Vagina (tissue), 2 donors: ENCODE data around the gene CCSER2. TPM values are rescaled to one million over a fixed set of nuclear protein-coding genes. Genes with fewer than 3 reads are reported as not detected.
A peak's percentile ranks its signal among the peaks of the same experiment; 100 is the strongest.

ENCODE experiments used
- DNase-seq, 2 donors: peaks; one replicate each; pipeline ENCODE4 v3.0.0-alpha.2; 2017; ENCODE audit errors: extremely low spot score in 2 of 2
- H3K27ac ChIP-seq: fragments of 200-600 bp; sonication (generic); one replicate; pipeline ENCODE4 v1.5.1; 2019
- H3K27me3 ChIP-seq: fragments of 200-600 bp; sonication (generic); one replicate; pipeline ENCODE4 v1.5.1; 2019
- H3K36me3 ChIP-seq, 2 donors: fragments of 200-600 bp; sonication (generic); one replicate each; pipeline ENCODE4 v1.5.1; 2017 to 2019
- H3K4me1 ChIP-seq: fragments of 200-600 bp; sonication (generic); one replicate; pipeline ENCODE4 v1.5.1; 2019
- H3K4me3 ChIP-seq, 2 donors: fragments of 200-600 bp; sonication (generic); 1 replicate in 1 of 2; 2 replicates in 1 of 2; pipeline ENCODE4 v1.5.1; 2016 to 2019
- H3K9me3 ChIP-seq: fragments of 200-600 bp; sonication (generic); one replicate; pipeline ENCODE4 v1.5.1; 2019
- CTCF ChIP-seq, 3 experiments: fragments of 450-650 bp in 2 of 3; fragments of 200-600 bp in 1 of 3; sonication (generic) in 1 of 3; IDR thresholded peaks; one replicate each; pipeline ENCODE4 v1.5.1; 2017 to 2019; ENCODE audit warnings: antibody characterized with exemption in 3 of 3, mild to moderate bottlenecking in 2 of 3, moderate library complexity in 2 of 3
- POLR2A ChIP-seq, 2 donors: fragments of 450-650 bp; IDR thresholded peaks; one replicate each; pipeline ENCODE4 v1.6.1; 2017; ENCODE audit warnings: antibody characterized with exemption in 2 of 2, mild to moderate bottlenecking in 2 of 2, moderate library complexity in 2 of 2
- POLR2AphosphoS5 ChIP-seq, 2 donors: sonication (generic); formaldehyde crosslinking; IDR thresholded peaks; one replicate each; pipeline ENCODE4 v1.9.0; 2017; ENCODE audit warnings: antibody characterized with exemption in 2 of 2, mild to moderate bottlenecking in 2 of 2, low read depth in 1 of 2; ENCODE audit not compliant: insufficient read depth in 1 of 2
- intact Hi-C: fragments of 100-400 bp; cut with DNase I; formaldehyde crosslinking; loops from one replicate; pipeline ENCODE4 v1.15.1; 2023
- total RNA-seq: library from RNA; depleted of rRNA; stranded (reverse); fragments of >200 nt; gene quantifications from one replicate; pipeline ENCODE4 v1.2.3, GENCODE V29; 2016

CCSER2 gene
- total RNA-seq, 1 donor from 2014 or later = 62.1 TPM

- Histone ChIP-seq H3K36me3 (no peaks in the 10 kb centered on the region), H3K27me3 (no peaks in the 10 kb centered on the region), H3K4me3 (no peak overlapping the region), H3K4me1 (peaks cover 14% of the 10 kb centered on the region), H3K9me3 (no peaks in the 10 kb centered on the region), H3K27ac (no peak overlapping the region)
- DNase-seq = no peak
- intact Hi-C loops = no loop called here
- no peak for TF ChIP-seq POLR2A (IDR thresholded peaks at IDR 0.05)
- no peak for TF ChIP-seq POLR2AphosphoS5 (IDR thresholded peaks at IDR 0.05; ENCODE audit: insufficient read depth in 1 of 2, low read depth in 1 of 2)
- TF ChIP-seq CTCF (IDR thresholded peaks at IDR 0.05) = no peak
These were observed 67.2 kb downstream of the CCSER2 start for GRCh38 chr10:84395581-84395980.

- H3K4me1 ChIP-seq = peaks cover 14% of the 10 kb centered on the region
- TF ChIP-seq POLR2A (IDR thresholded peaks at IDR 0.05) = no peak
- TF ChIP-seq POLR2AphosphoS5 (IDR thresholded peaks at IDR 0.05; ENCODE audit: insufficient read depth in 1 of 2, low read depth in 1 of 2) = no peak
- TF ChIP-seq CTCF (IDR thresholded peaks at IDR 0.05) = no peak
- H3K9me3 ChIP-seq = no peaks in the 10 kb centered on the region
- DNase-seq = no peak
- no peaks in the 10 kb centered on the region for H3K36me3 ChIP-seq
- no peak overlapping the region for H3K4me3 ChIP-seq
- intact Hi-C loops = no loop called here
- no peaks in the 10 kb centered on the region for H3K27me3 ChIP-seq
- no peak overlapping the region for H3K27ac ChIP-seq
These were observed 69.4 kb downstream of the CCSER2 start for GRCh38 chr10:84397735-84398144.

GRCh38 chr10:84398696-84399095 lies 70.3 kb downstream of the CCSER2 start:
- Histone ChIP-seq H3K4me1 (peaks cover 14% of the 10 kb centered on the region), H3K4me3 (no peak overlapping the region), H3K36me3 (no peaks in the 10 kb centered on the region), H3K27ac (no peak overlapping the region), H3K27me3 (no peaks in the 10 kb centered on the region), H3K9me3 (no peaks in the 10 kb centered on the region)
- TF ChIP-seq POLR2AphosphoS5 (IDR thresholded peaks at IDR 0.05; ENCODE audit: insufficient read depth in 1 of 2, low read depth in 1 of 2) (no peak), POLR2A (IDR thresholded peaks at IDR 0.05) (no peak), CTCF (IDR thresholded peaks at IDR 0.05) (no peak)
- DNase-seq = no peak
- intact Hi-C loops = no loop called here

- Histone ChIP-seq H3K4me3 (no peak overlapping the region), H3K27ac (no peak overlapping the region), H3K4me1 (peaks cover 21% of the 10 kb centered on the region), H3K27me3 (no peaks in the 10 kb centered on the region), H3K9me3 (no peaks in the 10 kb centered on the region), H3K36me3 (no peaks in the 10 kb centered on the region)
- TF ChIP-seq POLR2AphosphoS5 (IDR thresholded peaks at IDR 0.05; ENCODE audit: insufficient read depth in 1 of 2, low read depth in 1 of 2) = peak in 1 of 2 donors; percentile 39
- no peak for TF ChIP-seq POLR2A (IDR thresholded peaks at IDR 0.05)
- no peak for DNase-seq
- intact Hi-C loops = no loop called here
These were observed 73.6 kb downstream of the CCSER2 start for GRCh38 chr10:84401854-84402611.

- H3K9me3 ChIP-seq = no peaks in the 10 kb centered on the region
- no peak for DNase-seq
- no peak for TF ChIP-seq POLR2A (IDR thresholded peaks at IDR 0.05)
- TF ChIP-seq CTCF (IDR thresholded peaks at IDR 0.05) = no peak
- no peak for TF ChIP-seq POLR2AphosphoS5 (IDR thresholded peaks at IDR 0.05; ENCODE audit: insufficient read depth in 1 of 2, low read depth in 1 of 2)
- no peaks in the 10 kb centered on the region for H3K27me3 ChIP-seq
- H3K36me3 ChIP-seq = no peaks in the 10 kb centered on the region
- peaks cover 15% of the 10 kb centered on the region for H3K4me1 ChIP-seq
- no peak overlapping the region for H3K27ac ChIP-seq
- intact Hi-C loops = no loop called here
- H3K4me3 ChIP-seq = no peak overlapping the region
These were observed 76.4 kb downstream of the CCSER2 start for GRCh38 chr10:84404783-84405182.
